HG02970 (cell line): ENCODE data around the gene SARS1.
A peak's percentile ranks its signal among the peaks of the same experiment; 100 is the strongest.
"Not testable (repeated sequence)": the region's sequence is repeated elsewhere in the genome, so short reads cannot be mapped to it uniquely, and the experiment has no call there.

Experiments
- ATAC-seq: cut with Tn5 transposase; IDR thresholded peaks from one replicate; pipeline ENCODE4 v1.9.1; 2021; ENCODE audit warnings: mild to moderate bottlenecking, moderate library complexity, moderate number of reproducible peaks; ENCODE audit not compliant: unreplicated experiment, low FRiP score

The SARS1 gene, protein sequence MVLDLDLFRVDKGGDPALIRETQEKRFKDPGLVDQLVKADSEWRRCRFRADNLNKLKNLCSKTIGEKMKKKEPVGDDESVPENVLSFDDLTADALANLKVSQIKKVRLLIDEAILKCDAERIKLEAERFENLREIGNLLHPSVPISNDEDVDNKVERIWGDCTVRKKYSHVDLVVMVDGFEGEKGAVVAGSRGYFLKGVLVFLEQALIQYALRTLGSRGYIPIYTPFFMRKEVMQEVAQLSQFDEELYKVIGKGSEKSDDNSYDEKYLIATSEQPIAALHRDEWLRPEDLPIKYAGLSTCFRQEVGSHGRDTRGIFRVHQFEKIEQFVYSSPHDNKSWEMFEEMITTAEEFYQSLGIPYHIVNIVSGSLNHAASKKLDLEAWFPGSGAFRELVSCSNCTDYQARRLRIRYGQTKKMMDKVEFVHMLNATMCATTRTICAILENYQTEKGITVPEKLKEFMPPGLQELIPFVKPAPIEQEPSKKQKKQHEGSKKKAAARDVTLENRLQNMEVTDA

DNA sequence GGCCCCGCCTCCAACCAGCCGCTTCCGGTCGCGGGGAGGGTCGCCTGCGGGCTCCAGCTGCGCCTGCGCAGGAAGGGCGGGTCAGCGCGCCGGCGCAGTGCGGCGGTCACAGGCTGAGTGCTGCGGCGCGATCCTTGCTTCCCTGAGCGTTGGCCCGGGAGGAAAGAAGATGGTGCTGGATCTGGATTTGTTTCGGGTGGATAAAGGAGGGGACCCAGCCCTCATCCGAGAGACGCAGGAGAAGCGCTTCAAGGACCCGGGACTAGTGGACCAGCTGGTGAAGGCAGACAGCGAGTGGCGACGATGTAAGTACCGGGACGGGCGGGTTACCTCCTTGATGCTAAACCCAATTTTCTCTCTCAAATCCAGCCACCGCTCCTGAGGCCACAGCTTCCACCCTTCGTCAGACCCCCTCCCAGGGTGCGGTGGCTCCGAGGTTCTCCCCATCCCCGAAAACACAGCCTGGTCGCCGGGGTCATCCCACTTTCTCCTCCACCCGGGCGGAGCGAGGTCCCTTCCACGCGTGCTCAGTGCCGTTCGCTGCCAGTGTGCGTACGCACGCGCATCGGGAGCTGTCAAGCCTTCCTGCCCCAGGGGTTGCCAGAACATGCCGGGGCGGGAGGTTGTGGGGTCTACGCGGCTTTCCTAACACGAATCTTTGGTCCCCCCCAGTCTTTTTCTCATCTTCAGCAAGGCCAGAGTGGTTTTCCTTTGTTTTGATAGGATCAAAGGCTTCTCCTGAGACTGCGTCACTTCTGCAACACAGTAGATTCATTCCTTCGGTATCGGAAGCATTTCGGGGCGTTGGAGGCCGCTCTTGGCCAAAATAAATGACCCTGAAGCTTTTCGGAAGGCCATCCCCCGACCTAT is at the start of gene SARS1:
SARS1 (plus strand) TSS at position 95 of the 870 bp plus-strand sequence; CDS start at position 170, 75 bp downstream.
- ATAC-seq, result peak; percentile 88

- ATAC-seq, result no peak
These were observed 49.2 kb upstream of the SARS1 start for GRCh38 chr1:109164538-109164937.

GRCh38 chr1:109167001-109167506 is 46.7 kb upstream of the SARS1 start:
- ATAC-seq, result no peak

DNA sequence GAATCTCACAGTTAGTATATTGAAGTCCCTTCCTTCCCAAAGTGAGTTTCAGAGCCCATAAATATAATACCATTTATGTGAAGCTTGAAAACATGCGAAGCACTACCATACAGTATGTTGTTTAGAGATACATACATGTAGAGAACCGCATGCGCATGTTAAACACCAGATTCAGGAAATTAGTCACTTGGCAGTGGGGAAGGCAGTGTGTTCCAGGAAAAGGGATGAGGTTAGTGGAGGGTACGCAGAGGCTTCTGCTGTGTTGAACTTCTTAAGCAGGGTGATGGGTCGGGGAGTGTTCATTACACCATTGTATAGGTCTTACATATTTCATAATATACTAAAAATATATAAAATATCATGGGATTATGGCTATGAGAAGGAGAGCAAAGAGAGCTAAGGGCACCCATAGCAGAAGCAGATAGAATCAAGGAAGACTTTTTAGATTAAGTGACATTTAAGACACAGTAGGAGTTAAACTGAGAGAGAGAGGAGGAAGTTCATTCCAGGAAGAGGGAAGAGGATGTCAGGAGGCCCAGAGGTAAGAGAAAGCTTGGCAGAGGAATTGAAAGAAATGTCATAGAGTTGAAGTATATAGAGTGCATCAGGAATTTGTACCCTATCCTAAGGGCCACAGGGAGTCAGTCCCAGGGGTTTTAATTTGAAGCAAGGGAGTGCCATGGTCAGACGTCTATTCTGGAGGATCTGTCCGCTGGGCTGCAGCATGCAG is 43.5 kb upstream of the SARS1 start:
- ATAC-seq, result no peak

- no peak for ATAC-seq
These were observed 42.1 kb upstream of the SARS1 start for GRCh38 chr1:109171646-109172045.

GRCh38 chr1:109176349-109176748 is 37.4 kb upstream of the SARS1 start:
- not testable (repeated sequence) for ATAC-seq

DNA sequence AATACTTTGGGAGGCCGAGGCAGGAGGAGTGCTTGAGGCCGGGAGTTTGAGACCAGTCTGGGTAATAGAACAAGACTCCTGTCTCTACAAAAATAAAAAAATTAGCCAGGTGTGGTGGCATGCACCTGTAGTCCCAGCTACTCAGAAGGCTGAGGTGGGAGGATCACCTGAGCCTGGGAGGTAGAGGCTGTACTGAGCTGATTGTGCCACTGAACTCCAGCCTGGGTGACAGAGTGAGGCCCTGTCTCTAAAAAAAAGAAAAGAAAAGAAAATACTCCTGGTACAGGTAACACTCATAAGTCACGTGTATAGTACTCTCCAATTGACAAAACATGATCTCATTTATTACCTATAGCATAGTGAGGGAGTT is 33.0 kb upstream of the SARS1 start:
- ATAC-seq, result not testable (repeated sequence)

DNA sequence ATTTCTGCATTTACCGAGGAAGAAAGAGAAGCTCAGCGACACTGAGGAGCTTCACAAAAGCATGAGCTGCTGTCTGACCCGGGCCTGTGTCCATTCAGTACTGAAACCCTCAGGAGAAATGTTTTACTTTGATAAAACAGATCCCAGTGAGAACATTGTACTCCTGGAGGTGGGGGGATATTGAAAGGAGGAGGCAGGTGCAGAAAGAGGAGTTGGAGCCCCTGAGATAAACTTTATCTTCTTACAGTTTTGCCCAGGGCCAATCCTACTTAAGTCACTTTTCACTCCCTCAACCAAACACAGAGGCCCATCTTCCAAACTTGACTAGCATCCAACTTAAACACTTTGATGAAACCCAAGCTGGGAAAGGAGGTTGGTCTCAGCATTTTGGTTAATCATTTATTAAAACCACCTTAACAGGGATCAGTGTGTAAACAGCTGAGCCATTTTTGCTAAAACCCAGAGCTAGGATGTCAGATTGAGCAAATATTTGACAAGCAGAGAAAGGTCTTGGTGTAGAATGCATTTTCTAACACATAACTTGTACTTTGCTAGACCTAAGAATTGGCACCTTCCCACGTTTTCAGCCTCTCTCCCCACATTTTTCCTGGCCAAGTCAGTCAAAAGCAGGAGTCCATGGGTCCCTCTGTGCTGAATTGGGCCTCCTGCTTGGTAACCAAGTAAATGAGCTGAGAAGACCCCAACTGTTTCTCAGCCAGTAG is 32.5 kb upstream of the SARS1 start:
- no peak for ATAC-seq

GRCh38 chr1:109181807-109182163 is 31.9 kb upstream of the SARS1 start:
- no peak for ATAC-seq

DNA sequence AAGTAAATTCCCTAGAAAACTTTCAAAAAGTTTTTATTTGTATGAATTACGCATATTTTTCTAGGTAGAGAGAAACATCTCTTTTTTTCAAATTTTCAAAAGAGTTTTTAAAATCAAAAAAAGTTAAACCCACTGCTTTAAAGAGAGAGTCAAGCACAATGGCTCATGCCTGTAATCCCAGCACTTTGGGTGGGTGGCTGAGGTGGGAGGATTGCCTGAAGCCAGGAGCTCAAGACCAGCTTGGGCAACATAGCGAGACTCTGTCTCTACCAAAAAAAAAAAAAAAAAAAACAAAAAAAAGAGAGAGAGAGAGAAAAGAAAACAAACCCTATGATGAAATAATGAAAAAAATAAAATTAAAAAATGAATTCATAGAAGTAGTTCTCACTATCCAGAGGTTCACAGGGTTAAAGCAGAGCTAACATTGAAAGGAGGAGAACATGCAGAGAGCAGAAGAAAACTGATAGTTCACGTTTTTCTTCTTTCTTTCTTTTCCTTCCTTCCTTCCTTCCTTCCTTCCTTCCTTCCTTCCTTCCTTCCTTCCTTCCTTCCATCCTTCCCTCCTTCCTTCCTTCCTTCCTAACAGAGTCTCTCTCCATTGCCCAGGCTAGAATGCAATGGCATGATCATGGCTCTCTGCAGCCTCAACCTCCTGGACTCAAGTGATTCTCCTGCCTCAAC is 30.5 kb upstream of the SARS1 start:
- no peak for ATAC-seq

DNA sequence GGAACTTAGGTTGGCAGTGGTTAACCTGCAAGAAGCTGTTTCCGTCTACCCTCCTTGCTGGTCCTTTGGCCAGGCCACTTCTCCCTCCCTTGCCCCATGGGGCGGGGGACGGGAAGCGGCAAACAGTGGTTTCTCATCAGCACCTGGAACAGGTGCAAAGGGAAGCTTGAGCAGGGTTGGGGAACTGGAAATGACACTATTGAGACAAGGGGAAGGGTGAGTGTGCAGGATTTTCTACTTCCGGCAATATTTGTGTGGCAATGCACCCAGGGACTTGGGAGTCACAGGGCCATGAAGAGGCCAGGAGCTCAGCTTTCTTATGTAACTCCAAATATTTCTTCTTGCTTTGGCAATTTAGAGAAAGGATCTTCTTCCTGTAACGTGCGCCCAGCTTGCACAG is 29.0 kb upstream of the SARS1 start:
- no peak for ATAC-seq

DNA sequence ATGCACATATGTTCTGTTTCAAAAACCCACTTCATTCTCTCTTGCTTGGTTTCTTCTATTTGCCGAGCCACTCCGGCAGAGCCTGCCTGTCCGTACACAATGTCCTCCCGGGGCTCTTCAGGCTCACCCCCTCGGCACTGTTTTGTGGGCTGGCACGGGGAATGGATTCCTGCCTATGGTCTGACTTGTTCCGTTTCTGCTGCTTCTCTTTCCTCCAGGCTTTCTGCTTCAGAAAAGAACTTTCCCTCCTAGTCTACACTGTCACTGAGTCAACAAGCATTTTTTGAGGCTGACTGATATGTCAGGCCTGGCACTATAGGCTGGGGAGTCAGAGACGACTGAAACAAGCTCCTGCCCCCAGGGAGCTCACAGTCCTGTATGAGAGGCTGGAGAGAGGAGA is 28.4 kb upstream of the SARS1 start:
- no peak for ATAC-seq

- ATAC-seq, result no peak
These were observed 27.6 kb upstream of the SARS1 start for GRCh38 chr1:109185990-109186732.

- ATAC-seq, result no peak
These were observed 27.0 kb upstream of the SARS1 start for GRCh38 chr1:109186733-109187086.

- ATAC-seq, result no peak
These were observed 26.6 kb upstream of the SARS1 start for GRCh38 chr1:109187127-109187526.

DNA sequence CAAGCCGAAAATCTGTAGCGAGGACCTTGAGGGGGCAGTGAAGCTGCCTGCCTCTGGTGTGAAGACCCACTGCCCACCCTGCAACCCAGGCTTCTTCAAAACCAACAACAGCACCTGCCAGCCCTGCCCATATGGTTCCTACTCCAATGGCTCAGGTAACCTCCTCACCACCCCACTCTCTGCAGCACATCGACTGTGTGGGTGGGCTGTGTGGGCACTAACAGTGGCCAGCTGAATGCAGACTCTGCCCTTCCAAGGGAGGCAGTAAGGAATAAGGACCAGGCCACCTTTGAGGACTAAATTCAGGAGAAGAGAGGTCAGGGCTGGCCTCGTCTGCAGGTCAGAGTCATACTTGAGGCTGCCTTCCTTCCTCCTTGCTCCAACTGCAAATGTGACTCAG is 25.5 kb upstream of the SARS1 start:
- ATAC-seq, result no peak

- ATAC-seq, result no peak
These were observed 24.9 kb upstream of the SARS1 start for GRCh38 chr1:109188781-109189180.

DNA sequence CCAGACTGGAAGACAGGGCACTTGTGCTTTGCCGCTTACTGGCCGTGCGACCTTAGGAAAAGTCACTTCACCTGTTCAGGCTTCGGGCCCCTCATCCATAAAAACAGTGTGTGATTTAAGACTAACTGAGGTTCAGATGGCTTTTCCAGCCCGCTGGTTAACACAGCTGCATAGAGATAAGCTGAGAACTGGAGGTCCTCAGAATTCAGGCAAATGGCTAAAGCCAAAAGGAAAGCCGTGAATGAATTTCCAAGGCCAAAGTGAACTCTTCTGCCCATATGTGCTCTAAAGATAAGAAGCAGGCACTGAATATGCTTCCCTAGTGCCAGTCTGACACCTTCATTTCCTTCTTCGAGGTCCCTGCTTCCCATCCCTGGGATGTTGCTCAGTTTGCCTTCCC is 23.5 kb upstream of the SARS1 start:
- ATAC-seq, result no peak

GRCh38 chr1:109191377-109191776 is 22.3 kb upstream of the SARS1 start:
- ATAC-seq, result no peak
